Liver (tissue), 9 donors: ENCODE results near the gene PTK6. TPM values are rescaled to one million over a fixed set of nuclear protein-coding genes. Genes with fewer than 3 reads are reported as not detected.

Source experiments
- DNase-seq: peaks from one replicate; pipeline ENCODE4 v3.0.0-alpha.2; 2017; ENCODE audit warnings: low spot score
- H3K27ac ChIP-seq, 2 donors: one replicate each; pipeline ENCODE4 v1.7.0; 2013; ENCODE audit warnings: inconsistent platforms in 2 of 2, low read length in 2 of 2, control low read depth in 1 of 2, low read depth in 1 of 2, mild to moderate bottlenecking in 1 of 2
- H3K27me3 ChIP-seq, 4 donors: one replicate each; pipeline versions ENCODE4 v1.6.1 to v1.7.0; 2013; ENCODE audit warnings: low read length in 3 of 4, inconsistent platforms in 1 of 4, mild to moderate bottlenecking in 1 of 4, moderate library complexity in 1 of 4; ENCODE audit not compliant: control insufficient read depth in 4 of 4, insufficient read depth in 4 of 4
- H3K36me3 ChIP-seq, 4 donors: one replicate each; pipeline versions ENCODE4 v1.6.1 to v1.7.0; 2013; ENCODE audit warnings: low read length in 3 of 4, mild to moderate bottlenecking in 3 of 4, low read depth in 1 of 4, moderate library complexity in 1 of 4; ENCODE audit not compliant: control insufficient read depth in 4 of 4, insufficient read depth in 3 of 4
- H3K4me1 ChIP-seq, 4 donors: one replicate each; pipeline versions ENCODE4 v1.6.1 to v1.7.0; 2013; ENCODE audit warnings: low read length in 3 of 4, mild to moderate bottlenecking in 3 of 4, moderate library complexity in 1 of 4; ENCODE audit not compliant: control insufficient read depth in 4 of 4, insufficient read depth in 4 of 4
- H3K4me3 ChIP-seq, 3 donors: one replicate each; pipeline versions ENCODE4 v1.6.1 to v1.7.0; 2013; ENCODE audit warnings: low read length in 3 of 3, control low read depth in 1 of 3, low read depth in 1 of 3, mild to moderate bottlenecking in 1 of 3
- H3K9ac ChIP-seq, 2 donors: one replicate each; pipeline ENCODE4 v1.7.0; 2013; ENCODE audit warnings: low read length in 2 of 2, mild to moderate bottlenecking in 2 of 2, moderate library complexity in 2 of 2, control low read depth in 1 of 2, low read depth in 1 of 2
- H3K9me3 ChIP-seq, 4 donors: one replicate each; pipeline versions ENCODE4 v1.6.1 to v1.7.0; 2013; ENCODE audit warnings: low read length in 3 of 4; ENCODE audit not compliant: control insufficient read depth in 4 of 4
- EGR1 ChIP-seq, 2 donors: IDR thresholded peaks; 2 replicates each; pipeline ENCODE4 v1.6.1; 2016 to 2018; ENCODE audit warnings: antibody characterized with exemption in 2 of 2, low read depth in 2 of 2
- FOXA1 ChIP-seq: IDR thresholded peaks from 2 replicates; pipeline ENCODE4 v1.6.1; 2016; ENCODE audit warnings: antibody characterized with exemption
- FOXA2 ChIP-seq: IDR thresholded peaks from 2 replicates; pipeline ENCODE4 v1.6.1; 2016; ENCODE audit warnings: antibody characterized with exemption
- GABPA ChIP-seq, 2 donors: IDR thresholded peaks in 1 of 2; conservative IDR thresholded peaks in 1 of 2; 2 replicates each; pipeline ENCODE4 v1.6.1; 2016; ENCODE audit warnings: antibody characterized with exemption in 2 of 2, mild to moderate bottlenecking in 1 of 2, moderate library complexity in 1 of 2
- HNF4A ChIP-seq, 2 donors: conservative IDR thresholded peaks; 2 replicates each; pipeline ENCODE4 v1.6.1; 2016; ENCODE audit warnings: antibody characterized with exemption in 2 of 2, mild to moderate bottlenecking in 2 of 2
- HNF4G ChIP-seq: IDR thresholded peaks from 2 replicates; pipeline ENCODE4 v1.6.1; 2016; ENCODE audit warnings: antibody characterized with exemption
- JUND ChIP-seq, 2 donors: IDR thresholded peaks; 2 replicates each; pipeline ENCODE4 v1.6.1; 2016; ENCODE audit warnings: antibody characterized with exemption in 2 of 2
- NR2F2 ChIP-seq: IDR thresholded peaks from 2 replicates; pipeline ENCODE4 v1.6.1; 2016; ENCODE audit warnings: antibody characterized with exemption
- RAD21 ChIP-seq, 2 donors: IDR thresholded peaks; 2 replicates each; pipeline ENCODE4 v1.6.1; 2016; ENCODE audit warnings: antibody characterized with exemption in 2 of 2, mild to moderate bottlenecking in 2 of 2
- RXRA ChIP-seq, 2 donors: IDR thresholded peaks; 2 replicates each; pipeline ENCODE4 v1.6.1; 2017 to 2018; ENCODE audit warnings: antibody characterized with exemption in 2 of 2, mild to moderate bottlenecking in 1 of 2
- SP1 ChIP-seq: IDR thresholded peaks from 2 replicates; pipeline ENCODE4 v1.6.1; 2018; ENCODE audit warnings: antibody characterized with exemption, mild to moderate bottlenecking
- TAF1 ChIP-seq: conservative IDR thresholded peaks from 2 replicates; pipeline ENCODE4 v1.6.1; 2016; ENCODE audit warnings: antibody characterized with exemption, mild to moderate bottlenecking
- YY1 ChIP-seq: IDR thresholded peaks from 2 replicates; pipeline ENCODE4 v1.6.1; 2016; ENCODE audit warnings: antibody characterized with exemption, mild to moderate bottlenecking
- WGBS: extraction: QIAGEN DNeasy Blood & Tissue Kit; methylation state at CpG from one replicate; pipeline ENCODE4 v1.1.7; 2013; 5-methylcytosine and 5-hydroxymethylcytosine counted together
- polyA plus RNA-seq, 2 donors: library from polyadenylated mRNA; stranded (reverse) in 1 of 2; unstranded in 1 of 2; fragments of 200-250 nt in 1 of 2; fragments of >200 nt in 1 of 2; fragmentation: Nextera tagmentation in 1 of 2; extraction: Ambion mirVana in 1 of 2; gene quantifications; one replicate each; pipeline versions ENCODE4 v1.2.1 to v1.2.3, GENCODE V29; 2013 to 2015
- total RNA-seq, 2 donors: library from RNA; depleted of rRNA; stranded (reverse); fragments of >200 nt; gene quantifications; one replicate each; pipeline ENCODE4 v1.2.3, GENCODE V29; 2014
- TF ChIP-seq, protein P1 (sequence below): IDR thresholded peaks from 2 replicates; pipeline ENCODE4 v1.6.1; 2016; ENCODE audit warnings: antibody characterized with exemption
- TF ChIP-seq, protein P2 (sequence below): fragments of 150-350 bp; IDR thresholded peaks from 2 replicates; pipeline ENCODE4 v1.5.1; 2017; ENCODE audit warnings: improper control_type of control experiment, low read depth, low read length; ENCODE audit not compliant: missing input control
- TF ChIP-seq, protein P3 (sequence below): IDR thresholded peaks from 2 replicates; pipeline ENCODE4 v1.6.1; 2016; ENCODE audit warnings: antibody characterized with exemption
- TF ChIP-seq, protein P4 (sequence below): IDR thresholded peaks from 2 replicates; pipeline ENCODE4 v1.6.1; 2016; ENCODE audit warnings: antibody characterized with exemption, mild to moderate bottlenecking
- TF ChIP-seq, protein P5 (sequence below): IDR thresholded peaks from 2 replicates; pipeline ENCODE4 v1.6.1; 2016; ENCODE audit warnings: antibody characterized with exemption
- donor health status: healthy.
- donor health status: healthy.
- donor health status: healthy.
- donor health status: healthy.
- donor health status: healthy.

Gene PTK6
- total and polyA plus RNA-seq, 4 donors: 0.05 to 1.2 (median 0.23) TPM

DNA sequence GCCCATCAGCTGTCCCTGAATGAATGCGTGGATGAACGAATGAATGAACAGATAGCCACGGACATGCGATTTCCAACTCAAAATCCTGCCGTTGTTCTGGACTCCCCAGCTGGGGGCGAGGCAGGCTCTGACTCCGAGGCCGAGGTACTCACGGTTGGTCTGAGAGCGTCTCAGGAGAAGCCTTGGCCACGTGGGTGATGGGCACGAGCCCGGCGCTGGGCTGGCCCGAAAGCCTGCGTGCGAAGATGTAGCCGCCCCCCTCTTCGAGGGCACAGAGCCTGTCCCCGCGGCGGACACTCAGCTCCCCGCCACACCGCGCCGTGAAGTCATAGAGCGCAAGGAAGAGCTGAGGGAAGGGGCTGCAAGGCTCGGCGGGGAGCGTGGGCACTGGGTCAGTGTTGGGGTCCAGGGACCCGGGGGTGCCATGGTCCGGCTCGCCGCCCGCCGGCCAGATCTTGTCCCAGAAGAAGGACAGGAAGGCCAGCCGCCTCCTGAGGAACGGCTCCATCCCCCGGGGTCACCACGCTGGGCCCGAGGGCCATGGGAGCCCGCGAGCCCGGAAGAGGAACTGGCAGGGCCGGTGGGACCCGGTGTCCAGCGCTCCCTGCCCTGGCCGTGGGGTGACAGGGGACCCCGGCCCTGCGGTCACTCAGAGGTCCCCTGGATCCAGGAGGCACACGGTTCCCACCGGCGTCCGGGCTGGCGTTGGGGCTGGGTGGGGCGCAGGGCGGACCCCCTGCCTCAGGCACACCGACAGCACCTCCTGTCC is 10.0 kb upstream of the PTK6 start:
- H3K9ac ChIP-seq: no peak overlapping the region
- no peak overlapping the region for H3K27ac ChIP-seq
- 60% methylated on average over 58 of the region's 58 CpGs for WGBS
- TF ChIP-seq FOXA2 (no peak), TAF1 (no peak), HNF4G (no peak), FOXA1 (no peak), GABPA (IDR thresholded peaks at IDR 0.05 in 1 of 2, conservative IDR thresholded peaks at IDR 0.05 in 1 of 2) (no peak), NR2F2 (no peak), SP1 (no peak), JUND (IDR thresholded peaks at IDR 0.05) (no peak), EGR1 (IDR thresholded peaks at IDR 0.05; ENCODE audit: low read depth in 2 of 2) (no peak), YY1 (no peak), RXRA (IDR thresholded peaks at IDR 0.05) (no peak), RAD21 (IDR thresholded peaks at IDR 0.05) (no peak), HNF4A (conservative IDR thresholded peaks at IDR 0.05) (no peak)
- TF ChIP-seq, protein P1, sequence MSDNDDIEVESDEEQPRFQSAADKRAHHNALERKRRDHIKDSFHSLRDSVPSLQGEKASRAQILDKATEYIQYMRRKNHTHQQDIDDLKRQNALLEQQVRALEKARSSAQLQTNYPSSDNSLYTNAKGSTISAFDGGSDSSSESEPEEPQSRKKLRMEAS: no peak
- TF ChIP-seq, protein P2, sequence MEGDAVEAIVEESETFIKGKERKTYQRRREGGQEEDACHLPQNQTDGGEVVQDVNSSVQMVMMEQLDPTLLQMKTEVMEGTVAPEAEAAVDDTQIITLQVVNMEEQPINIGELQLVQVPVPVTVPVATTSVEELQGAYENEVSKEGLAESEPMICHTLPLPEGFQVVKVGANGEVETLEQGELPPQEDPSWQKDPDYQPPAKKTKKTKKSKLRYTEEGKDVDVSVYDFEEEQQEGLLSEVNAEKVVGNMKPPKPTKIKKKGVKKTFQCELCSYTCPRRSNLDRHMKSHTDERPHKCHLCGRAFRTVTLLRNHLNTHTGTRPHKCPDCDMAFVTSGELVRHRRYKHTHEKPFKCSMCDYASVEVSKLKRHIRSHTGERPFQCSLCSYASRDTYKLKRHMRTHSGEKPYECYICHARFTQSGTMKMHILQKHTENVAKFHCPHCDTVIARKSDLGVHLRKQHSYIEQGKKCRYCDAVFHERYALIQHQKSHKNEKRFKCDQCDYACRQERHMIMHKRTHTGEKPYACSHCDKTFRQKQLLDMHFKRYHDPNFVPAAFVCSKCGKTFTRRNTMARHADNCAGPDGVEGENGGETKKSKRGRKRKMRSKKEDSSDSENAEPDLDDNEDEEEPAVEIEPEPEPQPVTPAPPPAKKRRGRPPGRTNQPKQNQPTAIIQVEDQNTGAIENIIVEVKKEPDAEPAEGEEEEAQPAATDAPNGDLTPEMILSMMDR: no peak
- TF ChIP-seq, protein P3, sequence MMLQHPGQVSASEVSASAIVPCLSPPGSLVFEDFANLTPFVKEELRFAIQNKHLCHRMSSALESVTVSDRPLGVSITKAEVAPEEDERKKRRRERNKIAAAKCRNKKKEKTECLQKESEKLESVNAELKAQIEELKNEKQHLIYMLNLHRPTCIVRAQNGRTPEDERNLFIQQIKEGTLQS: no peak
- TF ChIP-seq, protein P4, sequence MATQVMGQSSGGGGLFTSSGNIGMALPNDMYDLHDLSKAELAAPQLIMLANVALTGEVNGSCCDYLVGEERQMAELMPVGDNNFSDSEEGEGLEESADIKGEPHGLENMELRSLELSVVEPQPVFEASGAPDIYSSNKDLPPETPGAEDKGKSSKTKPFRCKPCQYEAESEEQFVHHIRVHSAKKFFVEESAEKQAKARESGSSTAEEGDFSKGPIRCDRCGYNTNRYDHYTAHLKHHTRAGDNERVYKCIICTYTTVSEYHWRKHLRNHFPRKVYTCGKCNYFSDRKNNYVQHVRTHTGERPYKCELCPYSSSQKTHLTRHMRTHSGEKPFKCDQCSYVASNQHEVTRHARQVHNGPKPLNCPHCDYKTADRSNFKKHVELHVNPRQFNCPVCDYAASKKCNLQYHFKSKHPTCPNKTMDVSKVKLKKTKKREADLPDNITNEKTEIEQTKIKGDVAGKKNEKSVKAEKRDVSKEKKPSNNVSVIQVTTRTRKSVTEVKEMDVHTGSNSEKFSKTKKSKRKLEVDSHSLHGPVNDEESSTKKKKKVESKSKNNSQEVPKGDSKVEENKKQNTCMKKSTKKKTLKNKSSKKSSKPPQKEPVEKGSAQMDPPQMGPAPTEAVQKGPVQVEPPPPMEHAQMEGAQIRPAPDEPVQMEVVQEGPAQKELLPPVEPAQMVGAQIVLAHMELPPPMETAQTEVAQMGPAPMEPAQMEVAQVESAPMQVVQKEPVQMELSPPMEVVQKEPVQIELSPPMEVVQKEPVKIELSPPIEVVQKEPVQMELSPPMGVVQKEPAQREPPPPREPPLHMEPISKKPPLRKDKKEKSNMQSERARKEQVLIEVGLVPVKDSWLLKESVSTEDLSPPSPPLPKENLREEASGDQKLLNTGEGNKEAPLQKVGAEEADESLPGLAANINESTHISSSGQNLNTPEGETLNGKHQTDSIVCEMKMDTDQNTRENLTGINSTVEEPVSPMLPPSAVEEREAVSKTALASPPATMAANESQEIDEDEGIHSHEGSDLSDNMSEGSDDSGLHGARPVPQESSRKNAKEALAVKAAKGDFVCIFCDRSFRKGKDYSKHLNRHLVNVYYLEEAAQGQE: no peak
- TF ChIP-seq, protein P5, sequence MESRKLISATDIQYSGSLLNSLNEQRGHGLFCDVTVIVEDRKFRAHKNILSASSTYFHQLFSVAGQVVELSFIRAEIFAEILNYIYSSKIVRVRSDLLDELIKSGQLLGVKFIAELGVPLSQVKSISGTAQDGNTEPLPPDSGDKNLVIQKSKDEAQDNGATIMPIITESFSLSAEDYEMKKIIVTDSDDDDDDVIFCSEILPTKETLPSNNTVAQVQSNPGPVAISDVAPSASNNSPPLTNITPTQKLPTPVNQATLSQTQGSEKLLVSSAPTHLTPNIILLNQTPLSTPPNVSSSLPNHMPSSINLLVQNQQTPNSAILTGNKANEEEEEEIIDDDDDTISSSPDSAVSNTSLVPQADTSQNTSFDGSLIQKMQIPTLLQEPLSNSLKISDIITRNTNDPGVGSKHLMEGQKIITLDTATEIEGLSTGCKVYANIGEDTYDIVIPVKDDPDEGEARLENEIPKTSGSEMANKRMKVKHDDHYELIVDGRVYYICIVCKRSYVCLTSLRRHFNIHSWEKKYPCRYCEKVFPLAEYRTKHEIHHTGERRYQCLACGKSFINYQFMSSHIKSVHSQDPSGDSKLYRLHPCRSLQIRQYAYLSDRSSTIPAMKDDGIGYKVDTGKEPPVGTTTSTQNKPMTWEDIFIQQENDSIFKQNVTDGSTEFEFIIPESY: no peak
- no peak for DNase-seq
- no peaks in the 10 kb centered on the region for H3K9me3 ChIP-seq
- H3K27me3 ChIP-seq: peaks cover 0 to 2% (median 0%) of the 10 kb centered on the region in 4 donors
- no peaks in the 10 kb centered on the region for H3K4me1 ChIP-seq
- H3K36me3 ChIP-seq: no peaks in the 10 kb centered on the region
- no peak overlapping the region for H3K4me3 ChIP-seq
